HL-60 (cell line): ENCODE measurements around the gene PAOX.

Source experiments
- GABPA ChIP-seq: IDR thresholded peaks from 2 replicates; pipeline ENCODE4 v1.6.1; 2012; ENCODE audit warnings: low read depth
- POLR2AphosphoS5 ChIP-seq: IDR thresholded peaks from 2 replicates; pipeline ENCODE4 v1.6.1; 2012; ENCODE audit warnings: low read depth
- SPI1 ChIP-seq: IDR thresholded peaks from 2 replicates; pipeline ENCODE4 v1.6.1; 2012; ENCODE audit warnings: low read depth, mild to moderate bottlenecking, borderline replicate concordance
- TF ChIP-seq, protein P1 (sequence below): IDR thresholded peaks from one replicate; pipeline ENCODE4 v1.5.1; 2011; ENCODE audit warnings: low read length, control low read depth, inconsistent platforms; ENCODE audit not compliant: insufficient read depth
- TF ChIP-seq, protein P2 (sequence below): IDR thresholded peaks from 2 replicates; pipeline ENCODE4 v1.6.1; 2012; ENCODE audit warnings: low read depth; ENCODE audit not compliant: insufficient replicate concordance

DNA sequence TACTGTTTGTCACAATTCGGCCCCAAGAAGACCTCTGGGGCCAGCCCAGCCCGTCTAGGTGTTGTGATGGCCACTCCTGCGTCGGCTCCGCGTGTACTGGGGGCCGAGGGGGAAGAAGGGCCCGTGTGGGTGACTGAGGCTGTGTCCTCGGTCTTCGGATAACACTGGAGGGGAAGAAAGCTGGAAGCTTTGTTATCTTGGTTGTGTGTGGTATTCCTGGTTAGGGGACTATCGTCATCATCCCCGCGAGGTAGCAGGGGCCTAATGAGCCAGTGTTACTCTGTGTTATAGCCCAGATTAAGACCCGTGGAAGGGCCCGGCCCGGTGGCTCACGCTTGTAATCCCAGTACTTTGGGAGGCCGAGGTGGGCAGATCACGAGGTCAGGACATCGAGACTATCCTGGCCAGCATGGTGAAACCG lies 15.7 kb downstream of the PAOX start:
- TF ChIP-seq POLR2AphosphoS5 (no peak; the same call in 1 of the 2 replicates), GABPA (no peak), SPI1 (no peak)
- TF ChIP-seq, protein P1, sequence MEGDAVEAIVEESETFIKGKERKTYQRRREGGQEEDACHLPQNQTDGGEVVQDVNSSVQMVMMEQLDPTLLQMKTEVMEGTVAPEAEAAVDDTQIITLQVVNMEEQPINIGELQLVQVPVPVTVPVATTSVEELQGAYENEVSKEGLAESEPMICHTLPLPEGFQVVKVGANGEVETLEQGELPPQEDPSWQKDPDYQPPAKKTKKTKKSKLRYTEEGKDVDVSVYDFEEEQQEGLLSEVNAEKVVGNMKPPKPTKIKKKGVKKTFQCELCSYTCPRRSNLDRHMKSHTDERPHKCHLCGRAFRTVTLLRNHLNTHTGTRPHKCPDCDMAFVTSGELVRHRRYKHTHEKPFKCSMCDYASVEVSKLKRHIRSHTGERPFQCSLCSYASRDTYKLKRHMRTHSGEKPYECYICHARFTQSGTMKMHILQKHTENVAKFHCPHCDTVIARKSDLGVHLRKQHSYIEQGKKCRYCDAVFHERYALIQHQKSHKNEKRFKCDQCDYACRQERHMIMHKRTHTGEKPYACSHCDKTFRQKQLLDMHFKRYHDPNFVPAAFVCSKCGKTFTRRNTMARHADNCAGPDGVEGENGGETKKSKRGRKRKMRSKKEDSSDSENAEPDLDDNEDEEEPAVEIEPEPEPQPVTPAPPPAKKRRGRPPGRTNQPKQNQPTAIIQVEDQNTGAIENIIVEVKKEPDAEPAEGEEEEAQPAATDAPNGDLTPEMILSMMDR: no peak
- TF ChIP-seq, protein P2, sequence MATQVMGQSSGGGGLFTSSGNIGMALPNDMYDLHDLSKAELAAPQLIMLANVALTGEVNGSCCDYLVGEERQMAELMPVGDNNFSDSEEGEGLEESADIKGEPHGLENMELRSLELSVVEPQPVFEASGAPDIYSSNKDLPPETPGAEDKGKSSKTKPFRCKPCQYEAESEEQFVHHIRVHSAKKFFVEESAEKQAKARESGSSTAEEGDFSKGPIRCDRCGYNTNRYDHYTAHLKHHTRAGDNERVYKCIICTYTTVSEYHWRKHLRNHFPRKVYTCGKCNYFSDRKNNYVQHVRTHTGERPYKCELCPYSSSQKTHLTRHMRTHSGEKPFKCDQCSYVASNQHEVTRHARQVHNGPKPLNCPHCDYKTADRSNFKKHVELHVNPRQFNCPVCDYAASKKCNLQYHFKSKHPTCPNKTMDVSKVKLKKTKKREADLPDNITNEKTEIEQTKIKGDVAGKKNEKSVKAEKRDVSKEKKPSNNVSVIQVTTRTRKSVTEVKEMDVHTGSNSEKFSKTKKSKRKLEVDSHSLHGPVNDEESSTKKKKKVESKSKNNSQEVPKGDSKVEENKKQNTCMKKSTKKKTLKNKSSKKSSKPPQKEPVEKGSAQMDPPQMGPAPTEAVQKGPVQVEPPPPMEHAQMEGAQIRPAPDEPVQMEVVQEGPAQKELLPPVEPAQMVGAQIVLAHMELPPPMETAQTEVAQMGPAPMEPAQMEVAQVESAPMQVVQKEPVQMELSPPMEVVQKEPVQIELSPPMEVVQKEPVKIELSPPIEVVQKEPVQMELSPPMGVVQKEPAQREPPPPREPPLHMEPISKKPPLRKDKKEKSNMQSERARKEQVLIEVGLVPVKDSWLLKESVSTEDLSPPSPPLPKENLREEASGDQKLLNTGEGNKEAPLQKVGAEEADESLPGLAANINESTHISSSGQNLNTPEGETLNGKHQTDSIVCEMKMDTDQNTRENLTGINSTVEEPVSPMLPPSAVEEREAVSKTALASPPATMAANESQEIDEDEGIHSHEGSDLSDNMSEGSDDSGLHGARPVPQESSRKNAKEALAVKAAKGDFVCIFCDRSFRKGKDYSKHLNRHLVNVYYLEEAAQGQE: no peak
